Renal cortical epithelial cell (primary cell): Measurements from ENCODE around the gene ZNF385B. TPM values are rescaled to one million over a fixed set of nuclear protein-coding genes. Genes with fewer than 3 reads are reported as not detected.

Source experiments
- DNase-seq: peaks from one replicate; pipeline ENCODE4 v3.0.0-alpha.2; 2011; ENCODE audit warnings: low read depth
- total RNA-seq: library from RNA; depleted of rRNA; stranded (reverse); fragments of >200 nt; gene quantifications from 2 replicates; pipeline ENCODE4 v1.2.3, GENCODE V29; 2014

ZNF385B gene
- total RNA-seq, 1 donor from 2014 or later = 1.1 TPM

DNA sequence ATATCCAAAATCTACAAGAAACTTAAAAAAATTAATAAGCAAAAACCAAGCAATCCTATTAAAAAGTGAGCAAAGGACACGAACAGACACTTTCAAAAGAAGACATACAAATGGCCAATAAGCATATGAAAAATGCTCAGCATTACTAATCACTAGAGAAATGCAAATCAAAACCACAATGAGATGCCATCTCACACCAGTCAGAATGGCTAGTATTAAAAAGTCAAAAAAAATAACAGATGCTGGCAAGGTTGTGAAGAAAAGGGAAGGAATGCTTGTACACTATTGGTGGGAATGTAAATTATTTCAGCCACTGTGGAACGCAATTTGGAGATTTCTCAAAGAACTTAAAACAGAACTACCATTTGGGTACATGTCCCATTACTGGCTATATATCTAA is 467.9 kb downstream of the ZNF385B start:
- DNase-seq = no peak

Other genes with a start within 250 kb of the ZNF385B start
- gene CWC22, start 145.7 kb upstream of the ZNF385B start, total RNA-seq = 12.0 and 25.9 TPM in 2 replicates